Stomach (tissue), 4 donors: ENCODE measurements around the gene LDAH.

Source experiments
- CTCF ChIP-seq, 7 experiments: fragments of 450-650 bp in 4 of 7; fragments of 200-600 bp in 3 of 7; sonication (generic) in 3 of 7; IDR thresholded peaks; one replicate each; pipeline ENCODE4 v1.5.1; 2016 to 2019; ENCODE audit warnings: antibody characterized with exemption in 7 of 7, control low read depth in 2 of 7, mild to moderate bottlenecking in 1 of 7
- EP300 ChIP-seq: sonication (generic); formaldehyde crosslinking; IDR thresholded peaks from one replicate; pipeline ENCODE4 v1.6.1; 2017; ENCODE audit warnings: antibody characterized with exemption
- POLR2AphosphoS5 ChIP-seq, 3 donors: sonication (generic); formaldehyde crosslinking; IDR thresholded peaks; one replicate each; pipeline ENCODE4 v1.6.1; 2016; ENCODE audit warnings: antibody characterized with exemption in 3 of 3

- TF ChIP-seq CTCF (IDR thresholded peaks at IDR 0.05), result no peak
- no peak for TF ChIP-seq EP300
- no peak for TF ChIP-seq POLR2AphosphoS5 (IDR thresholded peaks at IDR 0.05)
These were observed 158.9 kb downstream of the LDAH start for GRCh38 chr2:20664071-20664390.
